HCT116 (cell line): Measurements from ENCODE around the gene TMOD4.

Experiments
- ZFX ChIP-seq: fragments of 450-650 bp; IDR thresholded peaks from 2 replicates; pipeline ENCODE4 v1.6.1; 2017
- ZNF274 ChIP-seq: fragments of 200-500 bp; sonication (Bioruptor generic); IDR thresholded peaks from 2 replicates; pipeline ENCODE4 v1.6.1; 2014; ENCODE audit warnings: mild to moderate bottlenecking, low read depth, low read length, inconsistent platforms
- TF ChIP-seq, protein P1 (sequence below), 3 experiments: fragments of 200-600 bp in 1 of 3; sonication (generic) in 1 of 3; IDR thresholded peaks in 2 of 3; conservative IDR thresholded peaks in 1 of 3; 2 replicates each; pipeline ENCODE4 v1.5.1; 2012 to 2017; ENCODE audit warnings: low read depth in 2 of 3, low read length in 2 of 3, antibody characterized with exemption in 1 of 3, borderline replicate concordance in 1 of 3, control low read depth in 1 of 3, mild to moderate bottlenecking in 1 of 3, mixed read lengths in 1 of 3, mixed run types in 1 of 3, moderate library complexity in 1 of 3; ENCODE audit not compliant: insufficient read depth in 1 of 3
- TF ChIP-seq, protein P2 (sequence below): IDR thresholded peaks from 2 replicates; pipeline ENCODE4 v1.6.1; 2012
- TF ChIP-seq, protein P3 (sequence below): IDR thresholded peaks from 2 replicates; pipeline ENCODE4 v1.6.1; 2012; ENCODE audit warnings: low read depth

DNA sequence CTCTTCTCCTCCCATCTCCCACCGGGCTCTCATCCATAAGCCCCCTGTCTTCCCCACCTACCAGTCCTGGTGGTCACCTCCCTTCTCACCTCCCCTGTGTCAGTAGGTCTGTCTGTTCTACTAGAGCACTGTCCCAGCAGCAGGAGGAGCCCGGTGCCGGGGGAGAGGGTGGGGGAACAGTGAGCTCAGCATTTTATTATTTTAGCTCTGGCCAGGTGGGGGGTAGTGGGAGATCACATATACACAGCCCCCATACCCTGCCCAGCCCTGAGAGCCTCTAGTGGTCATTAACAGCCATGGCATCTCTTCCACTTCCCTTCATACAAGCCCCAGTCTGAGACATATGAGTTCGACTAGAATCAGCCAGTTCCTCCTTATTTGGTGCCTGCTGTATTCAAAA is at the start of gene TMOD4:
- TF ChIP-seq, protein P1, sequence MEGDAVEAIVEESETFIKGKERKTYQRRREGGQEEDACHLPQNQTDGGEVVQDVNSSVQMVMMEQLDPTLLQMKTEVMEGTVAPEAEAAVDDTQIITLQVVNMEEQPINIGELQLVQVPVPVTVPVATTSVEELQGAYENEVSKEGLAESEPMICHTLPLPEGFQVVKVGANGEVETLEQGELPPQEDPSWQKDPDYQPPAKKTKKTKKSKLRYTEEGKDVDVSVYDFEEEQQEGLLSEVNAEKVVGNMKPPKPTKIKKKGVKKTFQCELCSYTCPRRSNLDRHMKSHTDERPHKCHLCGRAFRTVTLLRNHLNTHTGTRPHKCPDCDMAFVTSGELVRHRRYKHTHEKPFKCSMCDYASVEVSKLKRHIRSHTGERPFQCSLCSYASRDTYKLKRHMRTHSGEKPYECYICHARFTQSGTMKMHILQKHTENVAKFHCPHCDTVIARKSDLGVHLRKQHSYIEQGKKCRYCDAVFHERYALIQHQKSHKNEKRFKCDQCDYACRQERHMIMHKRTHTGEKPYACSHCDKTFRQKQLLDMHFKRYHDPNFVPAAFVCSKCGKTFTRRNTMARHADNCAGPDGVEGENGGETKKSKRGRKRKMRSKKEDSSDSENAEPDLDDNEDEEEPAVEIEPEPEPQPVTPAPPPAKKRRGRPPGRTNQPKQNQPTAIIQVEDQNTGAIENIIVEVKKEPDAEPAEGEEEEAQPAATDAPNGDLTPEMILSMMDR (IDR thresholded peaks at IDR 0.05 in 2 of 3, conservative IDR thresholded peaks at IDR 0.05 in 1 of 3; ENCODE audit: borderline replicate concordance in 1 of 3, insufficient read depth in 1 of 3, low read depth in 2 of 3, low read length in 2 of 3): peak in 2 of 3 experiments; percentile 67 to 69; a peak in 4 of 6 replicates
- no peak for TF ChIP-seq ZFX
- TF ChIP-seq ZNF274: no peak
- TF ChIP-seq, protein P2, sequence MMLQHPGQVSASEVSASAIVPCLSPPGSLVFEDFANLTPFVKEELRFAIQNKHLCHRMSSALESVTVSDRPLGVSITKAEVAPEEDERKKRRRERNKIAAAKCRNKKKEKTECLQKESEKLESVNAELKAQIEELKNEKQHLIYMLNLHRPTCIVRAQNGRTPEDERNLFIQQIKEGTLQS: no peak
- TF ChIP-seq, protein P3, sequence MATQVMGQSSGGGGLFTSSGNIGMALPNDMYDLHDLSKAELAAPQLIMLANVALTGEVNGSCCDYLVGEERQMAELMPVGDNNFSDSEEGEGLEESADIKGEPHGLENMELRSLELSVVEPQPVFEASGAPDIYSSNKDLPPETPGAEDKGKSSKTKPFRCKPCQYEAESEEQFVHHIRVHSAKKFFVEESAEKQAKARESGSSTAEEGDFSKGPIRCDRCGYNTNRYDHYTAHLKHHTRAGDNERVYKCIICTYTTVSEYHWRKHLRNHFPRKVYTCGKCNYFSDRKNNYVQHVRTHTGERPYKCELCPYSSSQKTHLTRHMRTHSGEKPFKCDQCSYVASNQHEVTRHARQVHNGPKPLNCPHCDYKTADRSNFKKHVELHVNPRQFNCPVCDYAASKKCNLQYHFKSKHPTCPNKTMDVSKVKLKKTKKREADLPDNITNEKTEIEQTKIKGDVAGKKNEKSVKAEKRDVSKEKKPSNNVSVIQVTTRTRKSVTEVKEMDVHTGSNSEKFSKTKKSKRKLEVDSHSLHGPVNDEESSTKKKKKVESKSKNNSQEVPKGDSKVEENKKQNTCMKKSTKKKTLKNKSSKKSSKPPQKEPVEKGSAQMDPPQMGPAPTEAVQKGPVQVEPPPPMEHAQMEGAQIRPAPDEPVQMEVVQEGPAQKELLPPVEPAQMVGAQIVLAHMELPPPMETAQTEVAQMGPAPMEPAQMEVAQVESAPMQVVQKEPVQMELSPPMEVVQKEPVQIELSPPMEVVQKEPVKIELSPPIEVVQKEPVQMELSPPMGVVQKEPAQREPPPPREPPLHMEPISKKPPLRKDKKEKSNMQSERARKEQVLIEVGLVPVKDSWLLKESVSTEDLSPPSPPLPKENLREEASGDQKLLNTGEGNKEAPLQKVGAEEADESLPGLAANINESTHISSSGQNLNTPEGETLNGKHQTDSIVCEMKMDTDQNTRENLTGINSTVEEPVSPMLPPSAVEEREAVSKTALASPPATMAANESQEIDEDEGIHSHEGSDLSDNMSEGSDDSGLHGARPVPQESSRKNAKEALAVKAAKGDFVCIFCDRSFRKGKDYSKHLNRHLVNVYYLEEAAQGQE: no peak
